Gastrocnemius medialis (tissue), 4 donors: ENCODE measurements around the gene SSBP2. TPM values are rescaled to one million over a fixed set of nuclear protein-coding genes. Genes with fewer than 3 reads are reported as not detected.
"Not testable (repeated sequence)": the region's sequence is repeated elsewhere in the genome, so short reads cannot be mapped to it uniquely, and the experiment has no call there.

Experiments used
- ATAC-seq, 2 donors: fragments of 150-250 bp; one replicate each; pipeline ENCODE4 v1.9.1; 2016
- DNase-seq, 2 donors: peaks; one replicate each; pipeline ENCODE4 v3.0.0-alpha.2; 2019
- H3K27ac ChIP-seq, 4 donors: fragments of 200-600 bp; sonication (generic); 1 replicate in 1 of 4; 2 replicates in 3 of 4; pipeline ENCODE4 v1.5.1; 2016 to 2018; ENCODE audit warnings: mild to moderate bottlenecking in 2 of 4, moderate library complexity in 1 of 4
- H3K27me3 ChIP-seq, 3 donors: fragments of 200-600 bp; sonication (generic) in 2 of 3; 1 replicate in 1 of 3; 2 replicates in 2 of 3; pipeline versions ENCODE4 v1.5.1 to v1.6.0; 2016 to 2019; ENCODE audit warnings: mild to moderate bottlenecking in 1 of 3, moderate library complexity in 1 of 3
- H3K36me3 ChIP-seq, 2 donors: fragments of 200-600 bp; sonication (generic) in 1 of 2; one replicate each; pipeline ENCODE4 v1.5.1; 2017 to 2018
- H3K4me1 ChIP-seq, 2 donors: fragments of 200-600 bp; sonication (generic) in 1 of 2; one replicate each; pipeline ENCODE4 v1.5.1; 2016 to 2017; ENCODE audit warnings: mild to moderate bottlenecking in 2 of 2
- H3K4me3 ChIP-seq, 4 donors: fragments of 200-600 bp; sonication (generic) in 3 of 4; 1 replicate in 1 of 4; 2 replicates in 3 of 4; pipeline ENCODE4 v1.5.1; 2016 to 2019; ENCODE audit warnings: mild to moderate bottlenecking in 2 of 4
- H3K9me3 ChIP-seq, 3 donors: fragments of 200-600 bp; sonication (generic) in 2 of 3; 1 replicate in 1 of 3; 2 replicates in 2 of 3; pipeline ENCODE4 v1.5.1; 2016 to 2019
- CTCF ChIP-seq, 5 experiments: fragments of 450-650 bp in 3 of 5; fragments of 200-600 bp in 2 of 5; sonication (generic) in 2 of 5; IDR thresholded peaks in 4 of 5; conservative IDR thresholded peaks in 1 of 5; 1 replicate in 4 of 5; 2 replicates in 1 of 5; pipeline ENCODE4 v1.5.1; 2016 to 2019; ENCODE audit warnings: antibody characterized with exemption in 5 of 5, mild to moderate bottlenecking in 3 of 5, moderate library complexity in 3 of 5
- POLR2A ChIP-seq, 2 donors: fragments of 450-650 bp; IDR thresholded peaks; one replicate each; pipeline ENCODE4 v1.6.1; 2017; ENCODE audit warnings: antibody characterized with exemption in 2 of 2, mild to moderate bottlenecking in 2 of 2, moderate library complexity in 2 of 2
- in situ Hi-C, 4 donors: fragments of 200-750 bp; cut with MboI; loops; one replicate each; pipeline versions ENCODE4 v1.15.0 to v1.8.0; 2017; ENCODE audit warnings: low sequenced_read_pairs in 4 of 4
- intact Hi-C: fragments of 100-400 bp; cut with DNase I; formaldehyde crosslinking; loops from one replicate; pipeline ENCODE4 v1.15.1; 2023; ENCODE audit warnings: low total_unique reads
- total RNA-seq, 4 donors: library from RNA; depleted of rRNA; stranded (reverse); fragments of >200 nt; gene quantifications; one replicate each; pipeline versions ENCODE4 v1.1.0 to v1.2.3, GENCODE V29; 2016

Gene SSBP2
- total RNA-seq, 4 donors from 2014 or later = 30.4 to 66.5 (median 40.5) TPM

DNA sequence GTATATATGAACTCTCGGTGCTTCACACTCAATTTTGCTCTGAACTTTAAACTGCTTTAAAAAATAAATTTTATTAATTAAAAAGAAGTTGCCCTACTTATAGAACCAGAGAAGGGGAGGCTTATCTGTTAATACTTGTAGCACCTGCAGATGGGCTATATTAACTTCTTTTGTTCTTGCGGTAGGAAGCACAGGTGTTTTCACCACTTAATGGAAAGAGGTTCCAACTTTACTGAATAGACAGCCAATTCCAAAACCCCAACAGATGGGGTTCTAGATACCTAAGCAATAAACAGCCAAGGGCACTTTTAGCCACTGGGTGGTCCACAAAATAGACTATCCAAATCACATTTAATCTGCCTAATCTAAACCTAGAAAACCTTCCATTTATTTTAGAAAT is 65.4 kb downstream of the SSBP2 start:
- TF ChIP-seq POLR2A (IDR thresholded peaks at IDR 0.05) (no peak), CTCF (IDR thresholded peaks at IDR 0.05 in 4 of 5, conservative IDR thresholded peaks at IDR 0.05 in 1 of 5) (no peak)
- Histone ChIP-seq H3K4me1 (peaks cover 7 to 17% of the 10 kb centered on the region in 2 donors), H3K9me3 (no peaks in the 10 kb centered on the region), H3K27ac (no peak overlapping the region), H3K36me3 (no peaks in the 10 kb centered on the region), H3K27me3 (no peaks in the 10 kb centered on the region), H3K4me3 (no peak overlapping the region)
- intact Hi-C loops = no loop called here
- no peak for ATAC-seq
- in situ Hi-C loops = no loop called here
- no peak for DNase-seq

GRCh38 chr5:81679885-81680284 is 71.0 kb downstream of the SSBP2 start:
- in situ Hi-C loops (no loop called here), intact Hi-C loops (no loop called here)
- peaks cover 16 to 18% of the 10 kb centered on the region in 2 donors for H3K4me1 ChIP-seq
- H3K4me3 ChIP-seq = no peak overlapping the region
- H3K27ac ChIP-seq = no peak overlapping the region
- no peaks in the 10 kb centered on the region for H3K27me3 ChIP-seq
- no peaks in the 10 kb centered on the region for H3K36me3 ChIP-seq
- ATAC-seq (no peak), DNase-seq (no peak)
- H3K9me3 ChIP-seq = no peaks in the 10 kb centered on the region
- TF ChIP-seq CTCF (IDR thresholded peaks at IDR 0.05 in 4 of 5, conservative IDR thresholded peaks at IDR 0.05 in 1 of 5) (no peak), POLR2A (IDR thresholded peaks at IDR 0.05) (no peak)

GRCh38 chr5:81675420-81675819 is 75.5 kb downstream of the SSBP2 start:
- H3K4me3 ChIP-seq = no peak overlapping the region
- H3K4me1 ChIP-seq = peaks cover 16 to 23% of the 10 kb centered on the region in 2 donors
- H3K9me3 ChIP-seq = no peaks in the 10 kb centered on the region
- no peaks in the 10 kb centered on the region for H3K27me3 ChIP-seq
- no peak for TF ChIP-seq POLR2A (IDR thresholded peaks at IDR 0.05)
- TF ChIP-seq CTCF (IDR thresholded peaks at IDR 0.05 in 4 of 5, conservative IDR thresholded peaks at IDR 0.05 in 1 of 5) = no peak
- in situ Hi-C loops (no loop called here), intact Hi-C loops (no loop called here)
- ATAC-seq = no peak
- no peak for DNase-seq
- H3K27ac ChIP-seq = no peak overlapping the region
- H3K36me3 ChIP-seq = no peaks in the 10 kb centered on the region

DNA sequence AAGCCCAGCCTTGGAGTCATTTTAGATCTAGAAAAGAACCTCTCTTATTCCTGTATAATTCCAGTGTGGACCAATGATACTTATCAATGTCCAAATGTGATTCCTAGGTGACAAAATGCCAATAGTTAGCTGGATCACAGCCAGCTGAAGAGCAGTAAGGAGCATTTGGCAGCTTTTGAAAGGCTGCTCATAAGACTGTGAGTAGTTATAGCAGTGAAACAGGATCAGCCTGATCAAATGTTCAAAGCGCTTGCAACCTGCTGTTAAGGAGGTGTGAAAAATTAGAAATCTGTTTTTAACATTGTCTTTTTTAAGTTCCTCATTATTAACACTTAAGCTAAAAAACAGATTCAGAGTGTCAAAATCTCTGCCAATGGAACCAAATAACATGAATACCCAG is 85.1 kb downstream of the SSBP2 start:
- TF ChIP-seq CTCF (IDR thresholded peaks at IDR 0.05 in 4 of 5, conservative IDR thresholded peaks at IDR 0.05 in 1 of 5) (no peak), POLR2A (IDR thresholded peaks at IDR 0.05) (no peak)
- intact Hi-C loops = no loop called here

DNA sequence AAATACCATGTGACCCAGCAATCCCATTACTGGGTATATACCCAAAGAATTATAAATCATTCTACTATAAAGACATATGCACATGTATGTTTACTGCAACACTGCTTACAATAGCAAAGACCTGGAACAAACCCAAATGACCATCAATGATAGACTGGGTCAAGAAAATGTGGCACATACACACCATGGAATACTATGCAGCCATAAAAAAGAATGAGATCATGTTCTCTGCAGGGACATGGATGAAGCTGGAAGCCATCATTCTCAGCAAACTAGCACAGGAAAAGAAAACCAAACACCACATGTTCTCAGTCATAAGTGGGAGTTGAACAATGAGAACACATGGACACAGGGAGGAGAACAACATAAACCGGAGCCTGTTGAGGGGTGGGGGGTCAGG is 90.3 kb downstream of the SSBP2 start:
- H3K27ac ChIP-seq, H3K36me3 ChIP-seq, H3K27me3 ChIP-seq, H3K4me3 ChIP-seq, ATAC-seq, in situ Hi-C loops, DNase-seq, H3K9me3 ChIP-seq, intact Hi-C loops: not testable (repeated sequence)
- peaks cover 21 to 34% of the 10 kb centered on the region in 2 donors for H3K4me1 ChIP-seq

More for the DNA sequence above, 85.1 kb downstream of the SSBP2 start:
- Histone ChIP-seq H3K9me3 (no peaks in the 10 kb centered on the region), H3K27me3 (no peaks in the 10 kb centered on the region), H3K4me3 (no peak overlapping the region), H3K27ac (no peak overlapping the region), H3K36me3 (no peaks in the 10 kb centered on the region), H3K4me1 (peaks cover 37 to 48% of the 10 kb centered on the region in 2 donors)
- DNase-seq (peak in 1 of 2 donors; percentile 6), ATAC-seq (peak; percentile 66 to 97)
- in situ Hi-C loops = no loop called here
